GM20431 (cell line): ENCODE data around the gene REC8.

Experiments
- in situ Hi-C: fragments of 300-500 bp; cut with MseI, MboI; formaldehyde crosslinking; loops from one replicate; pipeline ENCODE4 v1.15.0; 2020; ENCODE audit warnings: low sequenced_read_pairs; ENCODE audit not compliant: unreplicated experiment

The REC8 gene

GRCh38 chr14:24138396-24139271 lies 33.2 kb upstream of the REC8 start:
- in situ Hi-C loops, result no loop called here

- in situ Hi-C loops, result no loop called here
These were observed 32.5 kb upstream of the REC8 start for GRCh38 chr14:24139272-24139934.

GRCh38 chr14:24141097-24141880 lies 30.6 kb upstream of the REC8 start, which contains the start of gene EMC9:
TSS of gene EMC9 (minus strand) at chr14:24141591. CDS start at chr14:24141304, 287 bp downstream.
- in situ Hi-C loops, result no loop called here

GRCh38 chr14:24143511-24143910 lies 28.4 kb upstream of the REC8 start:
- in situ Hi-C loops, result no loop called here

DNA sequence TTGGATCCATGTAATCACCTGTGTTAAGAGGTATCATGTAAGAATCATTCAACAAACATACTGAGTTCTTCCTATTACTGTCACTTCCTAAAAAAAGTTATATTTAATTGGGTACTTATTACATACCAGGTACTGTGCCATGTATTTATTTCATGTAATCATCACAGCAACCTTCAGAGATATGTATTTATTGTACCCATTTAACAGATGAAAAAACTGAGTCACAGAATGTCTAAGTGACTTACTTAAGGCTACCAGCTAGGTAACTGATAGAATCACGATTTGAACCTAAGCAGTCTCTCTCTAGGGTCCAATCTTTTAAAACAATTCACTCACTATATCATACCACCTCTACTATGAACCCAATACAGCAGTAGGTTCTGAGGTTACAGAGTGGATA lies 27.4 kb upstream of the REC8 start:
- in situ Hi-C loops, result no loop called here

GRCh38 chr14:24145219-24145618 lies 26.7 kb upstream of the REC8 start:
- in situ Hi-C loops, result no loop called here

- in situ Hi-C loops, result no loop called here
These were observed 26.0 kb upstream of the REC8 start for GRCh38 chr14:24145690-24146452.

- in situ Hi-C loops, result no loop called here
These were observed 25.4 kb upstream of the REC8 start, which contains the start of gene PSME2 for GRCh38 chr14:24146453-24146977. TSS of gene PSME2 (minus strand) at chr14:24146610. CDS start at chr14:24146581, 29 bp downstream.

- in situ Hi-C loops, result no loop called here
These were observed 24.7 kb upstream of the REC8 start, which contains the start of gene RNF31 for GRCh38 chr14:24146978-24147760. TSS of gene RNF31 (plus strand) at chr14:24147498. CDS start at chr14:24147699, 201 bp downstream.

- in situ Hi-C loops, result no loop called here
These were observed 24.0 kb upstream of the REC8 start for GRCh38 chr14:24147761-24148428.

GRCh38 chr14:24149302-24149969 lies 22.4 kb upstream of the REC8 start:
- in situ Hi-C loops, result no loop called here

- in situ Hi-C loops, result no loop called here
These were observed 21.8 kb upstream of the REC8 start for GRCh38 chr14:24150061-24150460.

DNA sequence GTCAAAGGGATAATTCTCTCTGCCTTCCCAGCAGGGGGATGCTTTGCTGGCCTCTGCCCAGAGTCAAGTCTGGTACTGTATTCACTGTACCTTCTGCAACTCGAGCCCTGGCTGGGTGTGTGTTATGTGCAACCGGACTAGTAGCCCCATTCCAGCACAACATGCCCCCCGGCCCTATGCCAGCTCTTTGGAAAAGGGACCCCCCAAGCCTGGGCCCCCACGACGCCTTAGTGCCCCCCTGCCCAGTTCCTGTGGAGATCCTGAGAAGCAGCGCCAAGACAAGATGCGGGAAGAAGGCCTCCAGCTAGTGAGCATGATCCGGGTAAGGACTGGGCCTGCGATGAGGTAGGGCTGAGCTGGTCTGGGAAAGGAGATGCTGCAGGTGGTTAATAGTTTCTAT lies 21.3 kb upstream of the REC8 start:
- in situ Hi-C loops, result no loop called here

- in situ Hi-C loops, result no loop called here
These were observed 20.9 kb upstream of the REC8 start for GRCh38 chr14:24150993-24151392.

- in situ Hi-C loops, result no loop called here
These were observed 20.3 kb upstream of the REC8 start for GRCh38 chr14:24151404-24152080.

DNA sequence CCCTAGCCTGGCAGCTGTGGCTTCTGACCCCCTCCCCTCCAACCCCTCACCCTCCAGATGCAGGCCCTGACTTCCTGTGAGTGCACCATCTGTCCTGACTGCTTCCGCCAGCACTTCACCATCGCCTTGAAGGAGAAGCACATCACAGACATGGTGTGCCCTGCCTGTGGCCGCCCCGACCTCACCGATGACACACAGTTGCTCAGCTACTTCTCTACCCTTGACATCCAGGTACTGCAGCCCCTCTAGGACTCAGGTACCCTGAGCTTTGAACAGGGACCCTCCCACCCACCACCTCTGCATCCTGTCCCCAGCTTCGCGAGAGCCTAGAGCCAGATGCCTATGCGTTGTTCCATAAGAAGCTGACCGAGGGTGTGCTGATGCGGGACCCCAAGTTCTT lies 16.8 kb upstream of the REC8 start:
- in situ Hi-C loops, result no loop called here

GRCh38 chr14:24156840-24157239 lies 15.0 kb upstream of the REC8 start:
- in situ Hi-C loops, result no loop called here
